GM18502 (cell line): Measurements from ENCODE around the gene UBE2L6.

Source experiments
- ATAC-seq: cut with Tn5 transposase; IDR thresholded peaks from one replicate; pipeline ENCODE4 v1.9.1; 2021; ENCODE audit warnings: mild to moderate bottlenecking; ENCODE audit not compliant: unreplicated experiment, poor library complexity

The UBE2L6 gene

GRCh38 chr11:57568330-57568766 is 876 bp upstream of the UBE2L6 start:
- ATAC-seq, result peak; percentile 16

- ATAC-seq, result peak; percentile 4
Measured at GRCh38 chr11:57566905-57567514, 462 bp downstream of the UBE2L6 start.

GRCh38 chr11:57566005-57566904 is 1.2 kb downstream of the UBE2L6 start:
- peak; percentile 67 for ATAC-seq

- ATAC-seq, result no peak
Measured at GRCh38 chr11:57562596-57562995, 4.9 kb downstream of the UBE2L6 start.

- ATAC-seq, result no peak
Measured at GRCh38 chr11:57560146-57560545, 7.3 kb downstream of the UBE2L6 start.

- no peak for ATAC-seq
Measured at GRCh38 chr11:57556041-57556440, 11.4 kb downstream of the UBE2L6 start.

- ATAC-seq, result no peak
Measured at GRCh38 chr11:57555393-57555792, 12.1 kb downstream of the UBE2L6 start.

GRCh38 chr11:57552479-57552878 is 15.0 kb downstream of the UBE2L6 start:
- no peak for ATAC-seq

GRCh38 chr11:57551941-57552340 is 15.5 kb downstream of the UBE2L6 start:
- ATAC-seq, result no peak

GRCh38 chr11:57549983-57550382 is 17.5 kb downstream of the UBE2L6 start:
- ATAC-seq, result no peak

GRCh38 chr11:57547854-57548377 is 19.6 kb downstream of the UBE2L6 start:
- ATAC-seq, result peak; percentile 93

- peak; percentile 66 for ATAC-seq
Measured at GRCh38 chr11:57546869-57547475, 20.5 kb downstream of the UBE2L6 start.

GRCh38 chr11:57546451-57546850 is 21.0 kb downstream of the UBE2L6 start:
- no peak for ATAC-seq

GRCh38 chr11:57545883-57546282 is 21.6 kb downstream of the UBE2L6 start:
- ATAC-seq, result no peak

GRCh38 chr11:57544566-57544965 is 22.9 kb downstream of the UBE2L6 start:
- ATAC-seq, result no peak

- no peak for ATAC-seq
Measured at GRCh38 chr11:57543593-57543992, 23.9 kb downstream of the UBE2L6 start.

- ATAC-seq, result no peak
Measured at GRCh38 chr11:57542582-57542981, 24.9 kb downstream of the UBE2L6 start.

- no peak for ATAC-seq
Measured at GRCh38 chr11:57541169-57541568, 26.3 kb downstream of the UBE2L6 start.

GRCh38 chr11:57539342-57539741 is 28.1 kb downstream of the UBE2L6 start:
- no peak for ATAC-seq

- ATAC-seq, result no peak
Measured at GRCh38 chr11:57536947-57537619, 30.4 kb downstream of the UBE2L6 start, which contains the start of gene SMTNL1. TSS of gene SMTNL1 (plus strand) at chr11:57537595. CDS start at chr11:57542643, 5,048 bp downstream.
